Inferior parietal cortex (tissue), 1 donor: ENCODE results near the gene RANGAP1.

Source experiments
- DNase-seq: peaks from one replicate; pipeline ENCODE4 v3.0.0-alpha.2; 2016; ENCODE audit errors: extremely low spot score

RANGAP1 gene

DNA sequence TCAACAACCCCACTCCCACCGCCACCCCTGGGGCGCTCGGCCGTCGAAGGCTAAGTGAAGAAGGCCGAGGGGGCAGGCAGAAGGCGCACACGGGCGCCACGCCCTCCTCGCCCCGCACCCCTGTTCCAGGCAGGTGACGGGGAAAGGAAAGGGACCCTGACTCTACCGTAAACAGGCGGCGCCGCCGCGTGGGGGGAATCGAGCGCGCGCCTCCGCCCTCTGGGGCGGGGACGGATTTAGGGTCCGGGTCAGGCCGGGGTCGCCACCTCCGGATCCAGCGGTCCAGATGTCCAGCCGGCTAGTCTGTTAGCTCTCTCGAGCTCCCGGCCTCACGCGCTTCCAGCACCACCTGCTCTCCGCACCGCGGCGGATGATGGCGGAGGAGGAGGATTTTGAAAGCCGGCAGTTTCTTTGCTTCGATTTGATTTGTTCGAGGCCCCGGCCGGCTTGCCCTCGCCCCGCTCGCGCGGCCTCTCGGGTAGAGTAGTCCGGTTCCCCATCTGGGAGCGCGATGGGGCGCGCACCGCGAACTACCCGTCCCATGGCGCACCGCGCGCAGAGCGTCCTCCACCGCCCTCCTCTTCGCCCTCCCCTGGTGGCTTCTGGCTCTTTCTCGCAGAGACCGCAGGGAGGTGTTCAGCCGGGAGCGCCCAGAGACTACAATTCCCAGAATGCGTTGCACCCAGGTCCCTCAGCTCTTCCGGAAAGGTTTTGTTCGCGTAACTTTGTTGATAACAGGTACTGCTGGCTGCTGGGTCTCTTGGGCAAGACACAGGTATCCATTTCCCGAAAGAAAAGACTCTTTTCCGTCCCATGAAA, at the start of gene RANGAP1:
Gene RANGAP1, minus strand, starts transcription at position 368 of the 819 bp plus-strand sequence. CDS start 5,143 bp downstream, outside the sequence.
- peak; percentile 100 for DNase-seq

- no peak for DNase-seq
Measured at GRCh38 chr22:41334951-41335635, 49.1 kb upstream of the RANGAP1 start.

DNA sequence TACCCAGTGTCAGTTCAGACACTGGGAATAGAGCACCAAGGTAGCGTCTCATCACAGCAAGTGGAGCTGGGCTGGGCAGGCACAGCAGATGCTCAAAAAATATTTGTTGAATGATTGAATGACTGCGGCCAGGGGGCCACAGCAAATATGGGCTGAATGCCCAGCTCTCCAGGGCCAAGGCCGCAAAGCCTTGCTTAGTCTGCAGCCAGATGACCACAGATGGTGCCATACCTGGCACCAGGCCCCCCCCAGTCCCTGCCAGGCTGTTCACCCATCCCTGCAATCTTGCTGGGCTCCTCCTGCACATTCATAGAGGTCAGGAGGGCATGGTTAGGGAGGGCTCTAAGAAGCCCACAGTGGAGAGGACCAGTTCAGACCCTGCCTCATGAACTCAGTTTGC, 48.2 kb upstream of the RANGAP1 start:
- DNase-seq, result no peak

GRCh38 chr22:41333806-41334205, 47.8 kb upstream of the RANGAP1 start:
- DNase-seq, result no peak

- DNase-seq, result no peak
Measured at GRCh38 chr22:41332217-41332939, 46.4 kb upstream of the RANGAP1 start.

DNA sequence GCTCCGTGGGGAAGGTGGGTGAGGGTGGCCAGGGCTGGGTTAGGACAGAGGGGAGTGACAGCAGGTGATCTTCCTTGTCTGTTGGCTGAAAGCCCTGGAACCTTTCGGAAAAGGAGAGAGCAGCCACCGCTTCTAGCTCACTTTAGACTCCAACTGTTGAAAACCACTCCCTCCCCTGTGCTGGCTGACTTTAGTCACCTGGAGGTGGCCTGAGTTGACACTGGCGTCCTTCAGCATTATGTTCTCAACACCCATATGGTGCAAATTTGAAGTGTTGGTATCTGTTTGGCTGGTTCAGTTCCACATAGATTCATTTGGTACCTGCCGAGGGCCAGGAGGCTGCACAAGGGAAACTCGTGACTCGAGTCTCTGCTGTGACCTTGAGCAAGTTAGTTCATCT, 44.2 kb upstream of the RANGAP1 start:
- no peak for DNase-seq

DNA sequence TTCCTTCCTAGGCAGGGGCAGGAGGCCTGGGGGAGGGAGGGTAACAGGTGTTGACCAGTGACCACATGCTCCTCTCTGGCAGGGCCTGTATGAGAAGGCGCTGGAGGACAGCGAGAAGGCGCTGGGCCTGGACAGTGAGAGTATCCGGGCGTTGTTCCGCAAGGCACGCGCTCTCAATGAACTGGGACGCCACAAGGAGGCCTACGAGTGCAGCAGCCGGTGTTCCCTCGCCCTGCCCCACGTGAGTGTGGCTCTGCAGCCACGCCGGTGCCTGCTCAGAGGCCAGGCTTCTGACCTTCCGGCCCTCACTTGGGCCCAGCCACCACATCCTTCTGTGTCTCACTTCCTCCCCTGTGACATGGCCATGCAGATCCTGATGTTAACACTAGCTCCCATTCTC, 41.1 kb upstream of the RANGAP1 start:
- peak; percentile 34 for DNase-seq

GRCh38 chr22:41324821-41325528, 39.0 kb upstream of the RANGAP1 start:
- DNase-seq, result no peak

DNA sequence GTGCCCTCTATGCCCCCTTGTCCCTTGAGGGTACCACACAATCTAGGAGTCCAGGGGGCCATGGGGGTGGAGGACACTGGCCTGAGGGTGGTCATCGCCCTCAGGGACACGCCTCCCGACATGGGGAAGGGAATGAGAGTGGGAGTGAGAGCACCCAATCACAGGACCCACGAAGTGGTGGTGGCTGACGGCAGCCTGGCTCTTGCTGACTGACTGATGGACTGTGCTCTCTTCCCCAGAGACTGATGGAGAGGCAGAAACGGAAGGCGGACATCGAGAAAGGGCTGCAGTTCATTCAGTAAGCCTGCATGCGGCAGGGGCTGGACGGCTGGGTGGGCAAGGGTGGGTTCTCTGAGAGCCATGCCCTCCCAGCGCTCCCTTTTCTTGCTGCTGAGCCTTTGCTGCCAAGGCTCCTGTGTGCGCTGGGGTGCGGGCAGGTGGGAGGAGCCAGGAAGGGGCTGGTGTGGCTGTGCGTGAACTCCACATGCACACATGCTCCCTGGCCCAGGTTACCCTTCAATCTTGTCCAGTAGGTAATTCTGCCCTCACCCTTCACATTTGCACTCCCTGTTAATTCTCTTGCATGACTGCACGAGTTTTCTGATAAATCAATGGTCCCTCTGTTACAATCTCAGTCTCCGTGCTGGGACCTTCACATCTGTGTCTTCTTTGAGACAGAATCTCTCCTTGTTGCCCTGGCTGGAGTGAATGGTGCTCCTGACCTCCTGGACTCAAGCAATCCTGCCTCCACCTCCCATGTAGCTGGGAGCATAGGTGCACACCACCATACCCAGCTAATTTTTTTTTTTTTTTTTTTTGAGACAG, 34.6 kb upstream of the RANGAP1 start:
- no peak for DNase-seq

DNA sequence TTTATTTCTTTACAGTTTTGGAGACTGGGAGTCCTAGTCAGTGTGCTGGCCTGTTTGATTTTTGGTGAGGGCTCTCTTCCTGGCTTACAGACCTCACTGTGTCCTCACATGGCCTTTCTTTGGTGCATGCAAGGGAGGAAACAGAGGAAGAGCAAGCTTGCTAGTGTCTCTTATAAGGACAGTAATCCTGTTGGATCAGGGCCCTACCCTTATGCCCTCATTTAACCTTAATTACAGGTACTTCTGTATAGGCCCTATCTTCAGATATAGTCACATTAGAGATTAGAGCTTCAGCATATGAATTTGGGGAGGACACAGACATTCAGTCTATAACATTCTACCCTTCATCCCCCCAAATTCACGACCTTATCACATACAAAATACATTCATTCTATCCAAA, 29.6 kb upstream of the RANGAP1 start:
- DNase-seq, result no peak

GRCh38 chr22:41314821-41315220, 28.8 kb upstream of the RANGAP1 start:
- no peak for DNase-seq

DNA sequence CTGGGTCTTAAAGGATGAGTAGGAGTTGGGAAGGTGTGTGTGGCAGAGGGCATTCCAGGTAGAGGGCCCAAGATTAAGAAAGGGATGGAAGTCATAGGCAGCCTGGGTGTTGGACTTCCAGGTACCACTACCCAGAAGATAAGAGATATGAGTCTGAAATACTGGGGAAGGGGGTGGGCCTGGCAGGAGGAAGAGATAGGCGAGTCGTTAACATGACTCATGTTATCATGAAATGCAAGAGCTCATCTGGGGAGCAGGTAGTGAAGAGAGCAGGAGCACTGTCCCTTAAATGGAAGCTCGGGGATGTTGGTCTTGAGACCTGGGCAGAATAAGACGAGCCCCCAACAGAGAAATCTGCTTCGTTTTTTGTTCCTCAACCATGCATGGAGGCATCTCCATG, 25.5 kb upstream of the RANGAP1 start:
- no peak for DNase-seq

DNA sequence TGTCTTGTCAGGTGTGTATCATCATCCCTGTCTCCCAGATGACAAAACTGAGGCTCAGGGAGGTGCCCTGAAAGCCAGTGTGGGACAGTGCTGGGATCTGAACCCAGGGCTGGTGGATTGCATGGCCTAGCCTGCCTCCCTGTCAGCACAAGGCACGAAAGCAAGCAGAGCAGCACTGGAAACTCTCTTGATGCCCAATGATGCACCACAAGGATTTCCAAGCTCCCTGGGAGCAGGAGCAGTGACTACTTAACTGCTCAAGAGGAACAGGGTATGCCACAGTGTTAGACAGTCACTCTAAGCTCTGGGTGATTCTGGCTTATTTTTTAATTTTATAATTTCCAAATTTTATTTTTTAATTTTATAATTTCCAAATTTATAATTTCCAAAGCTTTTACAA, 24.3 kb upstream of the RANGAP1 start:
- DNase-seq, result no peak

GRCh38 chr22:41308544-41308947, 22.6 kb upstream of the RANGAP1 start:
- DNase-seq, result no peak

DNA sequence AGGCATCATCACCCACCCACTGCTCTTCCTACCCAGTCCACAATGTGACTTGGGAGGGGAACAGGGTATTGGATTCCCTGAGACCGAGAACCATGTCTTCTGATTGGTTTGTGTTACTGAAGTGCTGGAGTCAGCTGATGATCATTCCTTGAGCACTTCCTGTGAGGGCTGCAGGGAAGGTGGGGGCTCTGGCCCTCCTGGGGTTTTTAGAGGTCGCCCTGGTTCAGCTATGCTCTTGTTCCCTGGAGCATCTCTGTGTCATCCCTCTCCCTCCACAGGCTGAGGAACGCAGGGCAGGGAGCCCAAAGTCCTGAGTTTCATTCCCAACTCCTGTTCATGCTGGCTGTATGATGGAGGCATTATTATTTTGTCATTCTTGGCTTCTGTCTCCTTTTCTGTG, 22.1 kb upstream of the RANGAP1 start:
- no peak for DNase-seq

- DNase-seq, result no peak
Measured at GRCh38 chr22:41305646-41306045, 19.7 kb upstream of the RANGAP1 start.

GRCh38 chr22:41302811-41303210, 16.8 kb upstream of the RANGAP1 start:
- no peak for DNase-seq

GRCh38 chr22:41302021-41302767, 16.2 kb upstream of the RANGAP1 start:
- no peak for DNase-seq

DNA sequence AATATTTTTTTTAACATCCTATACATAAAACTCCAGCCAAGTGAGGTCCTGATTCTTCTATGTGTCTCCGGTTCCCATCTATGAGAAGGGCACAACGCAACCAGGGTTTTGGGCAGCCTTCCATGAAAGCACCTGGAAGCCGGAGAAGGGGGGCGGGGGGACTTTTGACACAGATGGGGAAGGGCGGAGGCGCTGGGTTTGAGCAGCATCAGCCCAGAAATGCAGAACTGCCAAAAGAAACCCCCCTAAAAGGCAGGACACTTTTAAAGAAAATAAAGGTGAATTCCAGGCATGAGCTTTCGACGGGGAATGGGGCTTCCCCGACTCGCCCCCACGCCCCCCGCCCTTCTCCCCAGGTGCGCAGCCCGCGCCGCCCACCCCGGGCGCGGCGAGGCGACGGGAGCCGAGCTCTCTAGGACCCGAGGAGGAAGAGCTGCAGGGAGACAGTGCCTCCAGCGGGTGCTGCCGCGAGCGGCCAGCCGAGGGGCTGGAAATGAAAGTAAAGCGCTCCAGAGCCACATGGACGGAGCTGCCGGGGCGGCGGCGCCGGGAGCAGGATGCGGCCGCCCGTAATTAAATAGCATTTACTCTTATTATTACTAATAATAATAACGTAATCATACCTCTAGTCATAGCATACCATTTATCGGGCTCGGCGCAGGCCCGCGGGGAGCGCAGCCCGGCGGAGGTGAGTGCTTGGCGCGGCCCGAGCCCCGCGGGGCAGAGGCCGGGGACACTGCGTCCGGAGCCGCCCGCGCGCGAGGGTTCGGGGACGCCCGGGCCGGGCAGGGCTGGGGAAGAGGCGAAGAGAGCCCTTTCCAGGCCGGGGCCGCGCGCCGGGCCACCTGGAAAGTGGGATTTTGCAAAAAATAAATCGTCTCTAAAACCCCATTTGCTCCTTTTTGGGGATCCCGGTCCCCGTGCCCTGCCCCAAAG, 15.4 kb upstream of the RANGAP1 start, which contains the start of gene ZC3H7B:
Gene ZC3H7B, plus strand, starts transcription at position 441 of the 936 bp plus-strand sequence. CDS start 19,136 bp downstream, outside the sequence.
- DNase-seq, result peak; percentile 78
